IMR-90 (cell line): ENCODE results near the gene TLL1. TPM values are rescaled to one million over a fixed set of nuclear protein-coding genes. Genes with fewer than 3 reads are reported as not detected.

Source experiments
- ATAC-seq: fragments of 200-7000 bp; cut with Tn5 transposase; 2 replicates; pipeline ENCODE4 v1.9.1; 2020; ENCODE audit warnings: low read depth, mild to moderate bottlenecking, moderate library complexity
- BruUV-seq: library from RNA; stranded (reverse); fragments of 400-500 nt; replicated peaks from 2 replicates; lab custom pipeline; 2021; lab: Mats Ljungman, UMichigan
- CTCF ChIA-PET: fragments of 300-600 bp; formaldehyde crosslinking; extraction: SDS; loops from one replicate; lab custom pipeline; 2021; ENCODE audit warnings: antibody characterized with exemption; lab: Yijun Ruan, JAX
- POLR2A ChIA-PET: fragments of 300-600 bp; sonication (Branson Sonifier 250); formaldehyde crosslinking; loops from one replicate; lab custom pipeline; 2022; ENCODE audit warnings: antibody characterized with exemption; ENCODE audit not compliant: unreplicated experiment; lab: Charles Lee
- DNase-seq: peaks from one replicate; pipeline ENCODE4 v3.0.0; 2013
- H2AFZ ChIP-seq: replicated peaks from 2 replicates; pipeline ENCODE3; 2013; ENCODE audit warnings: low read length, mild to moderate bottlenecking; ENCODE audit not compliant: poor library complexity
- H2AK5ac ChIP-seq: 2 replicates; pipeline ENCODE4 v1.6.1; 2013; ENCODE audit warnings: low read depth, low read length, inconsistent platforms
- H2AK9ac ChIP-seq: replicated peaks from 2 replicates; pipeline ENCODE3; 2013; ENCODE audit warnings: mild to moderate bottlenecking, low read depth, low read length, moderate library complexity; ENCODE audit not compliant: poor library complexity
- H2BK120ac ChIP-seq: 2 replicates; pipeline ENCODE4 v1.6.1; 2013; ENCODE audit warnings: low read depth, low read length, inconsistent platforms
- H2BK15ac ChIP-seq: 3 replicates; pipeline ENCODE4 v1.6.1; 2013; ENCODE audit warnings: low read depth, low read length, inconsistent platforms
- H2BK20ac ChIP-seq: 2 replicates; pipeline ENCODE4 v1.6.1; 2013; ENCODE audit warnings: low read depth, mild to moderate bottlenecking, inconsistent platforms, low read length, moderate library complexity
- H2BK5ac ChIP-seq: 2 replicates; pipeline ENCODE4 v1.6.1; 2013; ENCODE audit warnings: mild to moderate bottlenecking, low read depth, low read length, inconsistent platforms; ENCODE audit not compliant: poor library complexity, severe bottlenecking
- H3K14ac ChIP-seq: replicated peaks from 2 replicates; pipeline ENCODE4 v1.6.1; 2013; ENCODE audit warnings: low read depth, low read length, inconsistent platforms
- H3K18ac ChIP-seq: 2 replicates; pipeline ENCODE4 v1.6.1; 2013; ENCODE audit warnings: low read depth, low read length, control low read depth
- H3K23ac ChIP-seq: 2 replicates; pipeline ENCODE4 v1.6.1; 2013; ENCODE audit warnings: low read depth, low read length, inconsistent platforms
- H3K27ac ChIP-seq: 2 replicates; pipeline ENCODE4 v1.5.1; 2013; ENCODE audit warnings: mild to moderate bottlenecking, control low read depth, low read length; ENCODE audit not compliant: insufficient read depth
- H3K27me3 ChIP-seq: 2 replicates; pipeline ENCODE4 v1.6.1; 2013; ENCODE audit warnings: low read length; ENCODE audit not compliant: control insufficient read depth, insufficient read depth
- H3K36me3 ChIP-seq: 2 replicates; pipeline ENCODE4 v1.6.1; 2013; ENCODE audit warnings: low read length, mixed read lengths; ENCODE audit not compliant: control insufficient read depth, insufficient read depth
- H3K4ac ChIP-seq: 2 replicates; pipeline ENCODE4 v1.6.1; 2013; ENCODE audit warnings: low read depth, low read length, inconsistent platforms
- H3K4me1 ChIP-seq: 2 replicates; pipeline ENCODE4 v1.6.1; 2013; ENCODE audit warnings: low read length, mixed read lengths; ENCODE audit not compliant: control insufficient read depth, insufficient read depth
- H3K4me2 ChIP-seq: 2 replicates; pipeline ENCODE4 v1.6.1; 2013; ENCODE audit warnings: low read depth, mild to moderate bottlenecking, control low read depth, low read length, moderate library complexity
- H3K4me3 ChIP-seq: 2 replicates; pipeline ENCODE4 v1.5.1; 2013; ENCODE audit warnings: low read depth, mild to moderate bottlenecking, control low read depth, low read length, moderate library complexity; ENCODE audit not compliant: insufficient read depth
- H3K56ac ChIP-seq: 2 replicates; pipeline ENCODE4 v1.6.1; 2013; ENCODE audit warnings: low read length, inconsistent platforms; ENCODE audit not compliant: insufficient read depth; ENCODE audit errors: extremely low read depth
- H3K79me1 ChIP-seq, 2 experiments: 2 replicates each; pipeline ENCODE4 v1.6.1; 2013; ENCODE audit warnings: low read length in 2 of 2, inconsistent platforms in 1 of 2, low read depth in 1 of 2
- H3K9ac ChIP-seq: 2 replicates; pipeline ENCODE4 v1.6.1; 2013; ENCODE audit warnings: low read depth, low read length, control low read depth
- H3K9me1 ChIP-seq: 2 replicates; pipeline ENCODE4 v1.6.1; 2013; ENCODE audit warnings: low read length, inconsistent platforms; ENCODE audit not compliant: insufficient read depth
- H3K9me3 ChIP-seq: 2 replicates; pipeline ENCODE4 v1.6.1; 2013; ENCODE audit warnings: low read length; ENCODE audit not compliant: control insufficient read depth, insufficient read depth
- H4K20me1 ChIP-seq: 2 replicates; pipeline ENCODE4 v1.6.1; 2013; ENCODE audit warnings: low read length, inconsistent platforms; ENCODE audit not compliant: insufficient read depth
- H4K5ac ChIP-seq: 2 replicates; pipeline ENCODE4 v1.6.1; 2013; ENCODE audit warnings: mild to moderate bottlenecking, low read depth, low read length, control low read depth
- H4K8ac ChIP-seq, 2 experiments: 2 replicates each; pipeline ENCODE4 v1.6.1; 2013; ENCODE audit warnings: low read depth in 2 of 2, low read length in 2 of 2, control low read depth in 1 of 2, inconsistent platforms in 1 of 2
- H4K91ac ChIP-seq: 2 replicates; pipeline ENCODE4 v1.6.1; 2013; ENCODE audit warnings: low read depth, low read length, inconsistent platforms; ENCODE audit not compliant: insufficient read depth
- RFX5 ChIP-seq: IDR thresholded peaks from 2 replicates; pipeline ENCODE4 v1.8.0; 2012; ENCODE audit warnings: low read depth, mild to moderate bottlenecking, low read length, moderate library complexity
- WGBS, 2 experiments: methylation state at CpG; one replicate each; pipeline versions ENCODE4 v1.1.5 to v1.1.7; 2013; ENCODE audit warnings: missing lambda C conversion rate in 2 of 2; ENCODE audit not compliant: insufficient read length in 1 of 2; ENCODE audit errors: extremely low coverage in 2 of 2; 5-methylcytosine and 5-hydroxymethylcytosine counted together
- dilution Hi-C: fragments of 300-500 bp; cut with HindIII; formaldehyde crosslinking; loops from one replicate; pipeline ENCODE4 v1.14.3; 2018; ENCODE audit warnings: low sequenced_read_pairs; ENCODE audit not compliant: unreplicated experiment
- in situ Hi-C: fragments of 300-500 bp; cut with MboI; formaldehyde crosslinking; loops from 3 replicates; pipeline ENCODE4 v1.14.3; 2019; ENCODE audit warnings: low sequenced_read_pairs, inconsistent platforms, mixed read lengths
- intact Hi-C: fragments of 100-400 bp; cut with micrococcal nuclease; formaldehyde crosslinking; loops from 2 replicates; pipeline ENCODE4 v1.10.0; 2022
- polyA plus RNA-seq, 3 experiments: library from polyadenylated mRNA; depleted of rRNA; stranded (reverse); fragments of >200 nt; gene quantifications; 2 replicates each; pipeline ENCODE4 v1.2.3, GENCODE V29; 2012; ENCODE audit warnings: low replicate concordance in 1 of 3
- total RNA-seq: library from RNA; depleted of rRNA; stranded (reverse); fragments of >200 nt; gene quantifications from 2 replicates; pipeline ENCODE4 v1.2.3, GENCODE V29; 2012

The TLL1 gene
- total and polyA plus RNA-seq, 2 of the 4 experiments (the other 2 are of a cell fraction): not detected

GRCh38 chr4:165828928-165829327, 44.1 kb upstream of the TLL1 start:
- ATAC-seq (no peak), DNase-seq (no peak)
- Histone ChIP-seq H3K4me3 (no peak overlapping the region), H3K18ac (no peak overlapping the region), H4K20me1 (no peaks in the 10 kb centered on the region), H3K79me1 (no peaks in the 10 kb centered on the region), H2AK9ac (no peak overlapping the region), H3K56ac (no peak overlapping the region), H3K9ac (no peak overlapping the region), H3K4me2 (no peak overlapping the region), H4K91ac (no peak overlapping the region), H4K5ac (no peak overlapping the region), H2AK5ac (no peak overlapping the region), H2BK15ac (no peak overlapping the region), H3K14ac (no peak overlapping the region), H2AFZ (no peak overlapping the region), H3K36me3 (no peaks in the 10 kb centered on the region), H3K23ac (no peak overlapping the region), H2BK5ac (no peak overlapping the region), H2BK20ac (no peak overlapping the region), H3K9me3 (peaks cover 2% of the 10 kb centered on the region; the same call in 1 of the 2 replicates), H2BK120ac (no peak overlapping the region), H4K8ac (no peak overlapping the region), H3K27ac (no peak overlapping the region), H3K27me3 (no peaks in the 10 kb centered on the region), H3K4ac (no peak overlapping the region), H3K4me1 (no peaks in the 10 kb centered on the region), H3K9me1 (no peaks in the 10 kb centered on the region)
- intact Hi-C loops (no loop called here), dilution Hi-C loops (no loop called here), in situ Hi-C loops (no loop called here)
- CTCF ChIA-PET: no interaction called here
- WGBS, 2 experiments: no CpG with 5 or more reads among the region's 2 CpGs
- POLR2A ChIA-PET: no interaction called here
- no TSS peak for BruUV-seq
- no peak for TF ChIP-seq RFX5
